Measurements from ENCODE around the gene MDH1B. TPM values are rescaled to one million over a fixed set of nuclear protein-coding genes. Genes with fewer than 3 reads are reported as not detected.

Gene MDH1B
- total RNA-seq, 4 donors from 2014 or later, result 0.13 to 1.6 (median 0.49) TPM

GRCh38 chr2:206804326-206804725 lies 39.2 kb upstream of the MDH1B start:
- TF ChIP-seq CTCF (IDR thresholded peaks at IDR 0.05 in 4 of 5, conservative IDR thresholded peaks at IDR 0.05 in 1 of 5) (no peak), POLR2A (IDR thresholded peaks at IDR 0.05) (no peak)
- Histone ChIP-seq H3K27ac (peak overlapping the region in 1 of 4 donors; percentile 52), H3K4me1 (peaks cover 0 to 10% of the 10 kb centered on the region in 2 donors), H3K36me3 (no peaks in the 10 kb centered on the region), H3K27me3 (no peaks in the 10 kb centered on the region), H3K9me3 (no peaks in the 10 kb centered on the region), H3K4me3 (no peak overlapping the region)
- DNase-seq, result no peak
- intact Hi-C loops (cut with DNase I; ENCODE audit: low total_unique reads), result loop anchor here (10.0 kb wide), 1 partner anchor 180 kb away; no protein-coding TSS in a partner anchor
- in situ Hi-C loops (cut with MboI; ENCODE audit: low sequenced_read_pairs in 4 of 4), result loop anchor here in 1 of 4 donors (5.0 kb wide), 1 partner anchor 668 kb away; no protein-coding TSS in a partner anchor
- no peak for ATAC-seq

- H3K4me1 ChIP-seq, result peaks cover 0 to 10% of the 10 kb centered on the region in 2 donors
- no peak for DNase-seq
- H3K9me3 ChIP-seq, result no peaks in the 10 kb centered on the region
- no peaks in the 10 kb centered on the region for H3K36me3 ChIP-seq
- TF ChIP-seq POLR2A (IDR thresholded peaks at IDR 0.05) (no peak), CTCF (IDR thresholded peaks at IDR 0.05 in 4 of 5, conservative IDR thresholded peaks at IDR 0.05 in 1 of 5) (no peak)
- in situ Hi-C loops (cut with MboI; ENCODE audit: low sequenced_read_pairs in 4 of 4), result loop anchor here in 1 of 4 donors (5.0 kb wide), 1 partner anchor 669 kb away; no protein-coding TSS in a partner anchor
- ATAC-seq, result no peak
- H3K27ac ChIP-seq, result no peak overlapping the region
- no peaks in the 10 kb centered on the region for H3K27me3 ChIP-seq
- H3K4me3 ChIP-seq, result no peak overlapping the region
- intact Hi-C loops (cut with DNase I; ENCODE audit: low total_unique reads), result loop anchor here (10.0 kb wide), 1 partner anchor 182 kb away; no protein-coding TSS in a partner anchor
Measured at GRCh38 chr2:206802654-206803514, 37.8 kb upstream of the MDH1B start.

- intact Hi-C loops (cut with DNase I; ENCODE audit: low total_unique reads), result loop anchor here (2.0 to 10.0 kb wide), 2 partner anchors 183 to 675 kb away; no protein-coding TSS in a partner anchor
- DNase-seq (no peak), ATAC-seq (no peak)
- Histone ChIP-seq H3K9me3 (no peaks in the 10 kb centered on the region), H3K27me3 (no peaks in the 10 kb centered on the region), H3K4me3 (no peak overlapping the region), H3K4me1 (peaks cover 0 to 10% of the 10 kb centered on the region in 2 donors), H3K27ac (no peak overlapping the region), H3K36me3 (no peaks in the 10 kb centered on the region)
- TF ChIP-seq CTCF (IDR thresholded peaks at IDR 0.05 in 4 of 5, conservative IDR thresholded peaks at IDR 0.05 in 1 of 5), result no peak
- no peak for TF ChIP-seq POLR2A (IDR thresholded peaks at IDR 0.05)
- in situ Hi-C loops (cut with MboI; ENCODE audit: low sequenced_read_pairs in 4 of 4), result loop anchor here in 1 of 4 donors (5.0 kb wide), 1 partner anchor 671 kb away; no protein-coding TSS in a partner anchor
Measured at GRCh38 chr2:206801418-206802189, 36.5 kb upstream of the MDH1B start.

GRCh38 chr2:206800506-206801417 lies 35.6 kb upstream of the MDH1B start:
- H3K4me3 ChIP-seq, result no peak overlapping the region
- peak; percentile 52 to 77 for ATAC-seq
- no peaks in the 10 kb centered on the region for H3K27me3 ChIP-seq
- no peaks in the 10 kb centered on the region for H3K9me3 ChIP-seq
- no peak overlapping the region for H3K27ac ChIP-seq
- peak; percentile 13 to 48 for DNase-seq
- intact Hi-C loops (cut with DNase I; ENCODE audit: low total_unique reads) (loop anchor here (2.0 to 10.0 kb wide), 2 partner anchors 184 to 676 kb away; no protein-coding TSS in a partner anchor), in situ Hi-C loops (cut with MboI; ENCODE audit: low sequenced_read_pairs in 4 of 4) (loop anchor here in 1 of 4 donors (5.0 kb wide), 1 partner anchor 672 kb away; no protein-coding TSS in a partner anchor)
- no peaks in the 10 kb centered on the region for H3K36me3 ChIP-seq
- TF ChIP-seq POLR2A (IDR thresholded peaks at IDR 0.05) (no peak), CTCF (IDR thresholded peaks at IDR 0.05 in 4 of 5, conservative IDR thresholded peaks at IDR 0.05 in 1 of 5) (peak; percentile 51 to 64 (median 53))
- peaks cover 0 to 10% of the 10 kb centered on the region in 2 donors for H3K4me1 ChIP-seq

Measured in gastrocnemius medialis (tissue), 4 donors.